DOHH2 (cell line): ENCODE data around the gene TARP.
A peak's percentile ranks its signal among the peaks of the same experiment; 100 is the strongest.

Experiments
- H3F3A ChIP-seq: fragments of 200-600 bp; sonication (generic), shearing (Covaris generic); 2 replicates; pipeline ENCODE4 v1.6.0; 2016; ENCODE audit warnings: antibody characterized with exemption, mild to moderate bottlenecking; ENCODE audit not compliant: control insufficient read depth, insufficient read depth
- H3K27ac ChIP-seq: fragments of 200-600 bp; sonication (generic); 2 replicates; pipeline ENCODE4 v1.5.1; 2014; ENCODE audit warnings: low read depth, mild to moderate bottlenecking, low read length, moderate library complexity
- H3K27me3 ChIP-seq: fragments of 200-600 bp; sonication (generic); 2 replicates; pipeline ENCODE4 v1.6.1; 2014; ENCODE audit warnings: mild to moderate bottlenecking, low read length, mixed read lengths; ENCODE audit not compliant: control insufficient read depth
- H3K36me3 ChIP-seq: fragments of 200-600 bp; sonication (generic); 2 replicates; pipeline ENCODE4 v1.6.1; 2014; ENCODE audit warnings: mild to moderate bottlenecking, low read length, moderate library complexity, mixed read lengths; ENCODE audit not compliant: control insufficient read depth
- H3K4me1 ChIP-seq: fragments of 200-600 bp; sonication (generic); 2 replicates; pipeline ENCODE4 v1.6.1; 2014; ENCODE audit warnings: mild to moderate bottlenecking, low read length, mixed read lengths; ENCODE audit not compliant: control insufficient read depth
- H3K4me2 ChIP-seq: fragments of 200-600 bp; sonication (generic); 2 replicates; pipeline ENCODE4 v1.6.0; 2014; ENCODE audit warnings: mild to moderate bottlenecking, low read length, moderate library complexity
- H3K4me3 ChIP-seq: fragments of 200-600 bp; sonication (generic); 2 replicates; pipeline ENCODE4 v1.5.1; 2014; ENCODE audit warnings: mild to moderate bottlenecking, low read length, mixed read lengths
- H3K79me2 ChIP-seq: fragments of 200-600 bp; sonication (generic); 2 replicates; pipeline ENCODE4 v1.6.1; 2014; ENCODE audit warnings: mild to moderate bottlenecking, low read length, mixed read lengths; ENCODE audit not compliant: control insufficient read depth
- H3K9me2 ChIP-seq: fragments of 200-600 bp; sonication (generic); replicated peaks from 2 replicates; pipeline ENCODE4 v1.6.1; 2014; ENCODE audit warnings: mild to moderate bottlenecking, low read length, mixed read lengths; ENCODE audit not compliant: control insufficient read depth
- H3K9me3 ChIP-seq: fragments of 200-600 bp; sonication (generic); 2 replicates; pipeline ENCODE4 v1.6.1; 2014; ENCODE audit warnings: antibody characterized with exemption, low read length, mixed read lengths; ENCODE audit not compliant: control insufficient read depth, insufficient read depth
- H4K20me1 ChIP-seq: fragments of 200-600 bp; sonication (generic); 2 replicates; pipeline ENCODE4 v1.6.0; 2014; ENCODE audit warnings: low read depth, mild to moderate bottlenecking, antibody characterized with exemption, low read length, moderate library complexity; ENCODE audit not compliant: control insufficient read depth, insufficient read depth
- CTCF ChIP-seq: fragments of 200-600 bp; sonication (generic); IDR thresholded peaks from one replicate; pipeline ENCODE4 v1.5.1; 2014; ENCODE audit warnings: antibody characterized with exemption, mild to moderate bottlenecking, low read depth, low read length; ENCODE audit not compliant: poor library complexity, severe bottlenecking
- EZH2phosphoT487 ChIP-seq: fragments of 200-600 bp; sonication (generic); IDR thresholded peaks from 2 replicates; pipeline ENCODE4 v1.6.1; 2017; ENCODE audit warnings: borderline replicate concordance, mild to moderate bottlenecking, antibody characterized with exemption, low read length, moderate library complexity, mixed read lengths

Gene TARP

GRCh38 chr7:38215115-38215514 lies 58.3 kb downstream of the TARP start:
- H3K27me3 ChIP-seq: no peaks in the 10 kb centered on the region
- H3F3A ChIP-seq: no peaks in the 10 kb centered on the region
- no peaks in the 10 kb centered on the region for H3K9me2 ChIP-seq
- no peak overlapping the region for H3K4me2 ChIP-seq
- no peak overlapping the region for H3K27ac ChIP-seq
- no peak overlapping the region for H3K4me3 ChIP-seq
- H3K9me3 ChIP-seq: no peaks in the 10 kb centered on the region
- no peaks in the 10 kb centered on the region for H3K79me2 ChIP-seq
- TF ChIP-seq CTCF (no peak), EZH2phosphoT487 (no peak)
- H4K20me1 ChIP-seq: no peaks in the 10 kb centered on the region
- H3K36me3 ChIP-seq: peaks cover 24% of the 10 kb centered on the region
- peaks cover 15% of the 10 kb centered on the region for H3K4me1 ChIP-seq

GRCh38 chr7:38211940-38212339 lies 61.5 kb downstream of the TARP start:
- H3K27ac ChIP-seq: no peak overlapping the region
- TF ChIP-seq CTCF (no peak), EZH2phosphoT487 (no peak)
- no peak overlapping the region for H3K4me3 ChIP-seq
- no peaks in the 10 kb centered on the region for H3K27me3 ChIP-seq
- no peaks in the 10 kb centered on the region for H4K20me1 ChIP-seq
- no peaks in the 10 kb centered on the region for H3K79me2 ChIP-seq
- peaks cover 19% of the 10 kb centered on the region; the same call in 1 of the 2 replicates for H3K36me3 ChIP-seq
- H3K9me3 ChIP-seq: no peaks in the 10 kb centered on the region
- H3K4me2 ChIP-seq: 0 out of 2 replicates have a peak overlapping the region, but pooled peaks have one; percentile 2
- H3K9me2 ChIP-seq: no peaks in the 10 kb centered on the region
- H3K4me1 ChIP-seq: peaks cover 15% of the 10 kb centered on the region
- 0 out of 2 replicates have a peak, but pooled peaks cover 2% of the 10 kb centered on the region for H3F3A ChIP-seq

GRCh38 chr7:38211486-38211885 lies 62.0 kb downstream of the TARP start:
- Histone ChIP-seq H3K4me1 (peaks cover 15% of the 10 kb centered on the region), H4K20me1 (no peaks in the 10 kb centered on the region), H3K9me2 (no peaks in the 10 kb centered on the region), H3K36me3 (peaks cover 14% of the 10 kb centered on the region; the same call in 1 of the 2 replicates), H3K79me2 (no peaks in the 10 kb centered on the region), H3K27ac (no peak overlapping the region), H3K4me2 (no peak overlapping the region), H3K4me3 (no peak overlapping the region), H3K9me3 (no peaks in the 10 kb centered on the region), H3K27me3 (no peaks in the 10 kb centered on the region), H3F3A (0 out of 2 replicates have a peak, but pooled peaks cover 2% of the 10 kb centered on the region)
- TF ChIP-seq EZH2phosphoT487 (no peak), CTCF (no peak)
